ENCODE measurements around the gene TAT.
"Not testable (repeated sequence)": the region's sequence is repeated elsewhere in the genome, so short reads cannot be mapped to it uniquely, and the experiment has no call there.

TAT gene

DNA sequence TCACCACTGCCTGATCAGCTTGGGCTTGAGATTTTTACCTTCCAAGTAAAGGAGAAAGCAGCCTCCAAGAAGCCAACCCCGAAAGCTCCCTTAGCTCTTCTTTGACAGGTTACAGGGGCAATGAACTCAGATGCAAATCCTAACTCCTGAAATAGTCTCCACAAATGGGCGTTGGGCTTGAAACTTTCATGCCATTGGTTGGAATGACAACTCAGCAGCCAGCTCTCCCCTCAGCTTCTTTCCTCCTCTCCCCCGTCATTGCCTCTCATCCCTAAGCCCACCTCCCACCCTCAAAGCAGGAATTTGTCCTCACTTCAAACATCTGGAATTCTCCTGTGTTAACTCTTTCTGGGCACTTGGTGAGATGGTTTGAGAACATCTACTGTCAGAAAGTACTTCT lies at the start of gene TAT:
Gene TAT (minus strand): TSS at position 122 of the 400 bp plus-strand sequence. CDS start 677 bp downstream, outside the sequence.
- no peak for ATAC-seq

DNA sequence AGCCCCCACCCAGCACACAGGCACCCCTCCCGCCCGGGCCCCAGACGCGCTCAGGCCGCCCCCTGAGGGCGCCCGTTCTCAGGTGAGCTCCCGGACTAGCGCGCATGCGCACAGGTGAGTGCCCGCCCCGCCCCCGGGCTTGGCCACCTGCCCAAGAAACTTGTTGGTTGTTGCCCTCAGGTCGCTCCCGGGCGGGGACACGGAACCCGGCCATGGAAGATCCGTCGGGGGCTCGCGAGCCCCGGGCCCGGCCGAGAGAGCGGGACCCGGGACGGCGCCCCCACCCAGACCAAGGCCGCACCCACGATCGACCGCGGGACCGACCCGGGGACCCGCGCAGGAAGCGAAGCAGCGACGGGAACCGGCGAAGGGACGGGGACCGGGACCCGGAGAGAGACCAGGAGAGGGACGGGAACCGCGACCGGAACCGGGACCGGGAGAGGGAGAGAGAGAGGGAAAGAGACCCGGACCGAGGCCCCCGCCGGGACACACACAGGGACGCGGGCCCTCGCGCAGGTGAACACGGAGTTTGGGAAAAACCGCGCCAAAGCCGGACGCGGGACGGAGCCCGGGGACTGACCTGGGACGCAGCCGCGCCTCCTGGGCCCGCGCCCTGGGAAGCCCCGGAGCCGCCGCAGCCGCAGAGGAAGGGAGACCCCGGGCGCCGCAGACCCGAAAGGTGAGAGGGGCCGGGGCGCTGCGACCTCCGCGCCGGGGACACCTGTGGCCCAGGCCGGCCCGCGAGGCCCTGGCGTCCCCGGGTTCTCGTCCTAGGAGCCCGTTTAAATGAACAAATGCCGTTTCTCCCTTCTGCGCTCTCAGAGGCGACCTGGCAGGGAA lies 49.3 kb upstream of the TAT start, which contains the start of gene MARVELD3:
Gene MARVELD3 (plus strand): TSS at position 167 of the 840 bp plus-strand sequence. CDS start 46 bp downstream, at position 213.
- no peak for ATAC-seq

DNA sequence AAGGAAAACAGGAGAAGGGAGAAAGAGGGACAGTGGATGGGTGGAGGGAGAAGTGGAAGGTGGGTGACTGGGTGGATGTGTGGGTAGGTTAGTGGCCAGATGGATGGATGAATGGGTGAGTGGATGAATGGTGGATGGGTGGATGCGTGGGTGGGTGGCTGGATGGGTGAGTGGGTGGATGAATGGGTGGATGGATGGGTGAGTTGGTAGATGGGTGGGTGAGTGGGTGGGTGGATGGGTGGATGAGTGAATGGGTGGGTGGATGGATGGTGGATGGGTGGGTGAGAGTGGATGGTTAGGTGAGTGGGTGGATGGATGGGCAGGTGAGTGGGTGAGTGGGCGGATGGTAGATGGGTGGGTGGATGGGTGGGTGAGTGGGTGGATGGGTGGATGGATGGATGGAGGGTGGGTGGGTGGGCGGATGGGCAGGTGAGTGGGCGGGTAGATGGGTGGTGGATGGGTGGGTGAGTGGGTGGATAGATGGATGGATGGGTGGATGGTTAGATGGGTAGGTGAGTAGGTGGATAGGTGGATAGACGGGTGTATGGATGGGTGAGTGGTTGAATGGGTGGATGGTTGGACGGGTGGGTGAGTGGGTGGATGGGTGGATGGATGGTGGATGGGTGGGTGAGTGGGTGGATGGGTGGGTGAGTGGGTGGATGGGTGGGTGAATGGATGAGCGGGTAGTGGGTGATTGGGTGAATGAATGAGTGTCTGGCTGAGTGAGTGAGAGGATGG lies 48.4 kb upstream of the TAT start:
- no peak for ATAC-seq

DNA sequence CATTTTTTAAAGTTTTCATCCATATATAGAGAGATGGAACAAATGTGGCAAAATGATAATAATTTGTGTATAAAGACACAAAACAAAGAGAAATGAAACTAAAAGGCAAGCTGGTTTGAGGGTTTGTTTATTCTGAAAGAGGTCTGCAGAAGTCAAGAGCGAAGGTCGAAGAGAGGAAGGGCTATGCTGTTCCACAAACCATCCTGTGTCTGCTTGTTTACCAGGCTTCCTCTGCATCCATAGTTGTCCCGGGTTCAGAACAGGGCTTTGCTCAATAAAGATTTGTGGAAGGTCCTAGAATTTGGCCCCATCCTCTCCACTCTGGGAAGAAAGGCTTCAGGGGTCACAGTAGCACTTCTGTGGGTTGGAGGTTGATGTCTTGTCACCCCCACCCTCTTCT lies 46.7 kb upstream of the TAT start:
- no peak for ATAC-seq

DNA sequence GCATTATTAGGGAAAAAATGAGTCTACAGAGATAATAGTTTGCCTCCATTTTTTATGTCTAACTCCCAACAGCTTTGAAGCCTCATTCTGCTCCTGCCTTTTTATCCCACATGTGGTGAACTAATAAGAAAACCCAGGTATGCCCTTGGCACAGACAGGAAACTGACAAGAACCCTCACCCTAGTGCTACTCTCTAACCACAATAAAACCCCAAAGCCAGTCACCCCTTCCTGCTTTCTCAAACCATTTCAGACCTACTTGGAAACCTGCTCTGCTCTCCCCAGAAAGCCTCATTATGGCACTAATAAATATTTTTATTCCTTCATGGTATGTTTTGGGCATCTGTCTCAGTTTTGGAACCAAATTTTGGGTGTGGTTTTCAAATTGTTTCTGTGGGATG lies 45.2 kb upstream of the TAT start:
- peak in 1 of 2 donors; percentile 64 for ATAC-seq

DNA sequence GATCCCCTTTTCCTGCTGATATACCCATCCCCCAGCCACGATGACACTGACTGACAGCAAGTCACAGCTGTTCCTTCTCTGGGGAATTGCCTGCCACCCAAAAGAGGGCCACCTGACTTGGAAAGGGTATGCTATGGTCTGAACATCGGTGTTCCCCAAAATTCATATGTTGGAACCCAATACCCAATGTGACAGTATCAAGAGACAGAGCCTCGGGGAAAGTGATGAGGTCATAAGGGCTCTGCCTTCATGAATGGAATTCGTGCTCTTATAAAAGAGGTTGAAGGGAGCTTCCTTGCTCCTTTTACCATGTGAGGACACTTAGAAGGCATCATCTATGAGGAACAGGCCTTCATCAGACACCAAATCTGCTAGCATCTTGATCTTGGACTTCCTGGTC lies 41.5 kb upstream of the TAT start:
- no peak for ATAC-seq

DNA sequence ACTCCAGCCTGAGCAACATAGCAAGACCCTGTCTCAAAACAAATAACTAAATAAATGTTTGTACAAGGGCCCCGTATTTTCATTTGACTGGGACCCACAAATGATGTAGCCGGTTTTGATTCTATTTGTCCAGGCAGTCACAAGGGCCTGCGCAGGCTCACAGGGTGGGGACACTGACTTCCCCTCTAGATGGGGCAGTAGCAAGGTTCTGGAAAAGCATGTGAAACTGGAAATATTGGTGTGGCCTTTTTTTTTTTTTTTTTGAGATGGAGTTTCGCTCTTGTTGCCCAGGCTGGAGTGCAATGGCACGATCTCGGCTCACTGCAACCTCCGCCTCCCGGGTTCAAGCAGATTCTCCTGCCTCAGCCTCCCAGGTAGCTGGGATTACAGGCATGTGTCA lies 38.1 kb upstream of the TAT start:
- not testable (repeated sequence) for ATAC-seq

DNA sequence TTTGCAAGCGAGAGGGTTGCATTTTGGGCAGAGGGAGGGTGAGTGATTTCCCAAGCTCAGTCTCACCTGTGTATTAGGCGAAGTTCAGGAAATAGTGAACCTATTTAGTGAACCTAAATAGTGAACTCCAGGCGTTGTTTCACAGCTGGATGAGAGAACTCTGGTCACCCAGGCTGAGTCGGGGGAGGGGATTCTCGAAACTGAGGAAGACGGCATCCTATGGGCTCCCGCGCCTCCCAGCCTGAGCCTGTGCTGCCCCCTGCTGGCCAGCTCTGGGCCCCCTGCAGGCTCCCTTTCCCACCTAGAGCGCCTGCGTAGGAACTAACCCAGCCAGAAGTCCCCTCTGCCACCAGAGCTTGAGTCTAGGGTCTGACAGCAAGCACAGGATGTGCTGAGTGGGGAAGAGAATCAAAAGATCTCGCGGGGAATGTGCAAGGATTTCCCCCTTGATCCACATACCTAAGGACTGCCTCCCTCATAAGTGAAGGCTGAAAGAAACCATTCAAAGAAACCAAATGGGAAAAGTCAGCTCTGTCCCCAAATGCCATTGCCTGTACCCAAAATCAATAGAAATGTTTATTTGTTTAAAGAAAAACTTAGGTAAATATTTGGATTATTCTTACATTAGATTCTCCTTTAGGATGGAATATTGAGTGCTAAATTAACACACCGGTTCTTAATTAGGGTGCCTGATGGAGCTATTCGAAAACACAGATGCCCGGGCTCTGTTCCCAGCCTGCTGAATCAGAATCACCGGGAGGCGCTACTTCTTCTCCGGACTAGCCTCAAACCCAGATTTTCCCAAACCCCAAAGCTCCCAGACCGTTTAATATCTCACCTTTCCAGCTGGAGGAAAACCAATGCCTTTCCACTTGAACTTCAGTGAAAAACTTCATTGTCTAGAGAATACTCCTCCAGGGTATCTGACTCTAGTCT lies 34.3 kb upstream of the TAT start:
- ATAC-seq: peak; percentile 55 to 62

DNA sequence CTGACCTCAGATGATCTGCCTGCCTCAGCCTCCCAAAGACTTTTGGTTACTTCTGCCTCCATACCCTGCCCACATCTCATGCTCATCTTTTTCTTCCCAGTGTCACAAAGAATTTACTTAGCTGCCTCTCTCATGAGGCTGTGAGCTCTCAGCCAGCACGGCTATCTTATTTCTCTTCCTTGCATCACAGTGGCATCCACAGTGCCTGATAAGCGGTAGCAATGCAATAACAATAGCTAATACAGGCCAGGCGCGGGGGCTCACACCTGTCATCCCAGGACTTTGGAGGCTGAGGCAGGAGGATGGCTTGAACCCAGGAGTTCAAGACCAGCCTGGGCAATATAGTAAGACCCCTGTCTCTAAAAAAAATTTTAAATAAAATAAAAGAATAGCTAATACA lies 33.6 kb upstream of the TAT start:
- ATAC-seq: no peak

DNA sequence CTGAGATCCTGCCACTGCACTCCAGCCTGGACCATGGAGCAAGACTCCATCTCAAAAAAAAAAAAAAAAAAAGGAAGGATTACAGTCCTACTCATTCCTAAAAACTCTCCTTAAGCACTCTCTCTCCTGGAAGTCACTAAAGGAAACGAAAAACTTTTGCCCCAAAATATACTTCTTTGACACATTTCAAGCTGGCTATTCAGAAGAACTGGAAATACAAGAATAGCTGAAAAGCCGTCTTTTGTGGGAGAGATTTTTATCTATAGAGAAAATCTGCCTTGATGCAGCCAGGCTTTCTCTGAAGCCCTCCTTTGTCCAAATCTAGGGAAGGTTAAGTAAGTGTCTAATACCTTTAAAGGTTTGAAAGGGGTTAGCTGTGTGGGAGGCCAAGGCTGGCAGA lies 32.2 kb upstream of the TAT start:
- ATAC-seq: no peak

DNA sequence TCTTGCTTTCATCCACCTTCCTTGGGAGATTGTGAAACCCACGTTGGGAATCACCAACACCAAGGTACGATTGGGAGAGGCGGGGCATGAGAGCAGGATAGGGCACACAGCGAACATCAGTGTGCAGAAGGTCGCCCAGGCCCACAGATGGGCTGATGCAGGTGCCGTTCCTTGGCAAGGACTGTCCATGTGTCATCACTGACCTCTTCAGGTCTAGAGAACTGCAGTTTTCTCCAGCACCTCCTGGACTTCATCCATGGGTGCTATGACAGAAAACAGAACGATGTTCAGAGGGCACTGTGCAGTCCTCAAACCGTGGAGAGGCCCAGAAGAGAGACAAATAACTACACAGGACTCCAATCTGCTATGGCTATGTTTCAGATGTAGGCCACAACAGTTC lies 23.9 kb upstream of the TAT start:
- ATAC-seq: no peak

DNA sequence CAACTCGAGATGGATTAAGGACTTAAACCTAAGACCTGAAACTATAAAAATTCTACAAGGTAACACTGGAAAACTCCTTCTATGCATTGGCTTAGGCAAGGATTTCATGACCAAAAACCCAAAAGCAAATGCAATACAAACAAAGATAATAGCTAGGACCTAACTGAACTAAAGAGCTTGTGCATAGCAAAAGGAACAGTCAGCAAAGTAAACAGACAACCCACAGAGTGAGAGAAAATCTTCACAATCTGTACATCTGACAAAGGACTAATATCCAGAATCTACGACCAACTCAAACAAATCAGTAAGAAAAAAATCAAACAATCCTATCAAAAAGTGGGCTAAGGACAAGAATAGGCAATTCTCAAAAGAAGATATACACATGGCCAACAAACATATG lies 21.5 kb upstream of the TAT start:
- ATAC-seq: not testable (repeated sequence)

DNA sequence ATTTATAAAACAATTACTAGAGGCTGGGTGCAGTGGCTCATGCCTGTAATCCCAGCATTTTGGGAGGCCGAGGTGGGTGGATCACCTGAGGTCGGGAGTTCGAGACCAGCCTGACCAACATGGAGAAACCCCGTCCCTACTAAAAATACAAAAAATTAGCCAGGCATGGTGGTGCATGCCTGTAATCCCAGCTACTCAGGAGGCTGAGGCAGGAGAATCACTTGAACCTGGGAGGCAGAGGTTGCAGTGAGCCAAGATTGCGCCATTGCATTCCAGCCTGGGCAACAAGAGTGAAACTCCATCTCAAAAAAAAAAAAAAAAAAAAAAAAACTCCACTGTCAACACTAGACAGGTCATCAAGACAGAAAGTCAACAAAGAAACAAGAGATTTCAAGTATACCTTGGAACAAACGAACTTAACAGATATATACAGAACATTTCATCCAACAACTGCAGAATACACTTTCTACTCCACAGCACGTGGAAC lies 18.5 kb upstream of the TAT start:
- ATAC-seq: not testable (repeated sequence)

DNA sequence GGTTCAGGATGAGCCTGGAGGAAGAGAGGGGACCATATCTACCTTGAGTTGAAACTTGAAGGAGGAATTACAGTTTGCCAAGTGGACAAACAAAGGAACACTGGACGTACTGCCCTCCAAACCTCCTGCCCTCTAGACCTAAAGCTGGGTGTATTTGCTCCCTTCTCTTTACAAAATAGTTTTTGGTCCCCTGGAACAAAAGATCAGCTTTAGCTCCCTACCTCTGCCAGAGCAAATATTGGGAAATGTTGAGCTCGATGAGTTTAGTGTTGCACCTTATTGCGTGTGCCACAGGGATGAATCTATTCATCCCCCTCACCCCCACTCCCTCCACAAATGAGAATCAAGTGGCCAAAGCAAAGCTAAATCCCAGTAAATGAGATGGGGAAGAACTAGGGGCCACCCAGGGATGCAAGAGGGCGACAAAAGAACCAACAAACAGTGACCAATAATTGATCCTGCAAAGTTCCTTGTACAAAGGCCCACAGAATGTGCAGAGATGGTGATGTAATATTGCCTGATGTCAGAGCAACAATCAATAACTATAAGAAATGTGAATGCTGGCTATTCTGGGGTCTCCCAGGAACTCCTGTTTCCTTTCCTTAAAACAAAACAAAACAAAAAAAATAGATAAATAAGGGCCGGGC lies 17.2 kb upstream of the TAT start:
- no peak for ATAC-seq

DNA sequence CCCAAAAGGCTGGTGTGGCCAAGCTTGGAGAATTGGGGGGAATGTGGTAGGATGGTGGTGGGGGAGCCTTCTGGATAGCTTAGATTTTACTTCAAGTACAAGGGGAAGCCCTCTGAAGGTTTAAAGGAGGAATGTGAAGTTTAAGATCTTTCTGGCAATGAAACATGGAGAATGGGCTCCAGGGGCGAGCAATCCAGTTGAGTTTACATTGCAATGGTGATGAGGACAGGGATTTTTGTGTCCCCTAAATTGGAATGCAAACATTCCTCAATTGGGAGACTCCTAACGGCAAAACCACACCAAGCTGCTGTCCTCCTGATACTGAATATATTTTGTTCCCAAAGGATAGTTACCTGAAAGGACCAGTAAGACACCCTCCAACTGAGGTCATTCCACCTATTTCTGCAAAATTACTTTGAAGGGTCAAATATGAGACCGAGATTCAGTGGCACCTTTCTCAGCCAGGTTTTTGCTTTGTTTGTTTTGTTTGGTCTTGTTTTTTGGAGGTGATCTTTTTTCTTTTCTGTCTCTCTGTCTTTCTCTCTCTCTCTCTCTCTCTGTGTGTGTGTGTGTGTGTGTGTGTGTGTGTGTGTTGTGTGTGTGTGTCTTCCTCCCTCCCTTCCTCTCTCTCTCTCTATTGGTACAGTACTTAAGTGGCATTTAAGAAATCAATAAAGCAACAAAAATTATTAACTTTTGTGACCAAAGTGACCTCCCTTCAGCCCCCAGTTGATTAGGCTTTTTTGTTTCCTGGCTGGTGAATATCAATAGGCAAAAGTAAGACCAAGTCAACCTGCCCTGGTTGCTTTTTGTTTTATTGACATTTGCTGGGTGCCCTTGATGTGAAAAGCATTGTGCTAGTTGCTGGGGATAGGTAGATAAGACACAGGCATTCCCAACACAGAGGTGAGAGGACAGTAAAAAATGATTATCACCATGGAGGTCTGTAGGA lies 16.4 kb upstream of the TAT start:
- ATAC-seq: no peak

DNA sequence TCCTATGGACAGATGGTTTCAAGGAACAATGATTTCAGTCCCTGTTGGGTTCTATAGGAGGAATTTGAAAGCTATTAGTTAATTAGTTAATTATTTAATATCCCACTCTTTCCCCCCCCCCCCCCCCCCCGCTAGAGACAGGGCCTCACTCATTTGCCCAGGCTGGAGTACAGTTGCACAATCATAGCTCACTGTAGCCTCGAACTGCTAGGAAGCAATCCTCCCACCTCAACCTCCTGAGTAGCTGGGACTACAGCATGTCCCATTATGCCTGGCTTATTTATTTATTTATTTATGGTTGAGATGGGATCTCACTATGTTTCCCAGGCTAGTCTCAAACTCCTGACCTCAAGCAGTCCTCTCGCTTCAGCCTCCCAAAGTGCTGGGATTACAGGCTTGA lies 15.0 kb upstream of the TAT start:
- ATAC-seq: no peak

DNA sequence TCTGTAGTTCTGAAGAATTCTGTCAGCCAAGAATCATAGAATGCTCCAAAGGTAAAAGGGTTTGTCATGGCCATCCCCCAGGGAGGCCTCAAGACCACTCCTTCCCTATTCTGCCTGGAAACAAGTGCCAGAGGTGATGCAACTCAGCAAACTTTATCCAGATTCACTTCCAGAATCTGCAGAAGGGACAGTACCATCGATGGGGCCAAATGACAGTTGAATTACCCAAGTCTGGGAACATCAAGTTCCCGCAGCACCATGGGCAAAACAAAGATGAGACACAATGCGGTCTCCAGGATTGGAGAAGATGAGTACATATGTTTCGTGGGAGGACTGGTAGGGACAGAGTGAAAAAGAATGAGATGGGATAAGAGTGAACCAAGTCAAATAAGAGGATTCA lies 13.7 kb upstream of the TAT start:
- no peak for ATAC-seq

DNA sequence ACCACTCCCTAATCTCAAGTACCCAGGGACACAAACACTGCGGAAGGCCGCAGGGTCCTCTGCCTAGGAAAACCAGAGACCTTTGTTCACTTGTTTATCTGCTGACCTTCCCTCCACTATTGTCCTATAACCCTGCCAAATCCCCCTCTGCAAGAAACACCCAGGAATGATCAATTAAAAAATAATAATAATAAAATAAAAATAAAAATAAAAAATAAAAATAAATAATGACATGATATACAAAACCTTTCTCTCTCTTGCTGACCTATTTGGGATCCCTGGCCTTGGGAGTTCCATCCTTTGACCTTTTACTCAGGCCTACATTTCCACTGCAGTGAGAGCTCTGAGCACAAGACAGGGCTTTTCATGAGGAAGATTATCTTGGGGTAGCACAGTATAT lies 13.2 kb upstream of the TAT start:
- not testable (repeated sequence) for ATAC-seq

DNA sequence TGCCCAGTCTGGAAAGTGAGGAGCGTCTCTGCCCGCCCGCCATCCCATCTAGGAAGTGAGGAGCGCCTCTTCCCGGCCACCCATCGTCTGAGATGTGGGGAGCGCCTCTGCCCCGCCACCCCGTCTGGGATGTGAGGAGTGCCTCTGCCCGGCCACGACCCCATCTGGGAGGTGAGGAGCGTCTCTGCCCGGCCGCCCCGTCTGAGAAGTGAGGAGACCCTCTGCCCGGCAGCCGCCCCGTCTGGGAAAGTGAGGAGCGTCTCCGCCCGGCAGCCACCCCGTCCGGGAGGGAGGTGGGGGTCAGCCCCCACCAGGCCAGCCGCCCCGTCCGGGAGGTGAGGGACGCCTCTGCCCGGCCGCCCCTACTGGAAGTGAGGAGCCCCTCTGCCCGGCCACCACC lies 12.4 kb upstream of the TAT start:
- not testable (repeated sequence) for ATAC-seq

DNA sequence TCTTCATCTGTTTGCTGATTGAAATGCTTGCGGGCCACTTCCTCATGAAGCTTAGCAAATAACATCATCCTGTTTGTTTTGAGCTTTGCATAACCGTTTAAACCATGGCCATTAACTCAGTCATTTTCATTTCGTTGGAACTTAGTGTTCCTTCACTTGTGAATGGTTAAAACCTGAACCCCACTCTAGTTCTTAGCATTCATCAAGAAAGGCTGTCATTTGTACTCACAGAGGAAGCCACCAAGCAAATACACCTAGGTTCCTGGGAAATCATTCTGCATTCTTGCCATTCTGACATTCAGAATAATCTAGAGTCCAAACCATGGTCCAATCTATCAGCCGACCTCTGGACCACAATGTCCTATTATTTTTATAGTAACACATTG lies 8.4 kb upstream of the TAT start:
- no peak for ATAC-seq

Measured in activated CD4-positive, CD25-positive, alpha-beta regulatory T cell treated with anti-CD3 and anti-CD28 coated beads, Interleukin-2, amount 50 U/mL, for 24 hours (primary cell).